ENCODE results near the gene SEPTIN1.

The SEPTIN1 gene

DNA sequence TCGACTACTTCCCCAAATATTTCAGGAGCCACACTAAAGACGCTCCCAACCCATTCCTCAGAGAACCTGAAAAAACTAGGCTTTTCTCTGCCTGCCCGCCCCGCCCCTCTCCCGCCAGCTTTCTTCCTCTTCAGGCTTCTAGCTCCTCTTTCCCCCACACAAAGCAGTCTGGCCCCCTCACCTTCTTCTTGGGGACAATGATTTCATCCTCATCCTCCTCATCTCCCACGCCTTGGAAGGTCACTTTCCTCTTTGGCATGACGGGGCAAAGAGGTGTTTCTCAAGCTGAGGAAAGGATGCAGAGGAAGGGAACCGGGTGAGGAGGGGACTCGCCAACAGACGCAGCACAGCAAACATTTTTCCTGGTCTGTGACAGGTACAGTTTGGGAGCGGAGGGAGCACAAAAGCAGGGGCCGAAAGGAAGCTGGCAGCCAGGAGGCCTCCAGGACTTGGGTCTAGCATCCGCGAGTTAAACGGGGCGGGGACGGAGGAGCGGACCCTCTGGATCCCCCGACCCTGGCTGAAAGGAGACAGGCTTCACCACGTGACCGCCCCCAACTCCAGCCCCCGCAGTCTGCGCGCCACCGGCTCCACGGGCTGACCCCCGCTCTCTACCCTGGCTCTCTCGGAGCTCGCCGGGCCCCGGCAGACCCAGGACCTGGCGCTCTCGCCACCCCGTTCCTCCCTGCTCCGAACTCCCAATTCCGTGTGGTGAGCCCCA, 27.8 kb downstream of the SEPTIN1 start:
- H3K9ac ChIP-seq (ENCODE audit: low read depth, low read length): peak overlapping the region; percentile 90
- H3K4me1 ChIP-seq (ENCODE audit: insufficient read depth, low read length): no peaks in the 10 kb centered on the region
- no peaks in the 10 kb centered on the region for H3K27me3 ChIP-seq (ENCODE audit: insufficient read depth, low read length)
- WGBS: 4% methylated on average over 36 of the region's 36 CpGs
- peak overlapping the region; percentile 98 for H3K4me3 ChIP-seq (ENCODE audit: low read length)
- no peaks in the 10 kb centered on the region for H3K9me3 ChIP-seq (ENCODE audit: insufficient read depth, low read depth, low read length)
- peak overlapping the region; percentile 97 for H3K27ac ChIP-seq (ENCODE audit: low read depth, low read length)
- peaks cover 59% of the 10 kb centered on the region for H3K36me3 ChIP-seq (ENCODE audit: insufficient read depth, low read length)

DNA sequence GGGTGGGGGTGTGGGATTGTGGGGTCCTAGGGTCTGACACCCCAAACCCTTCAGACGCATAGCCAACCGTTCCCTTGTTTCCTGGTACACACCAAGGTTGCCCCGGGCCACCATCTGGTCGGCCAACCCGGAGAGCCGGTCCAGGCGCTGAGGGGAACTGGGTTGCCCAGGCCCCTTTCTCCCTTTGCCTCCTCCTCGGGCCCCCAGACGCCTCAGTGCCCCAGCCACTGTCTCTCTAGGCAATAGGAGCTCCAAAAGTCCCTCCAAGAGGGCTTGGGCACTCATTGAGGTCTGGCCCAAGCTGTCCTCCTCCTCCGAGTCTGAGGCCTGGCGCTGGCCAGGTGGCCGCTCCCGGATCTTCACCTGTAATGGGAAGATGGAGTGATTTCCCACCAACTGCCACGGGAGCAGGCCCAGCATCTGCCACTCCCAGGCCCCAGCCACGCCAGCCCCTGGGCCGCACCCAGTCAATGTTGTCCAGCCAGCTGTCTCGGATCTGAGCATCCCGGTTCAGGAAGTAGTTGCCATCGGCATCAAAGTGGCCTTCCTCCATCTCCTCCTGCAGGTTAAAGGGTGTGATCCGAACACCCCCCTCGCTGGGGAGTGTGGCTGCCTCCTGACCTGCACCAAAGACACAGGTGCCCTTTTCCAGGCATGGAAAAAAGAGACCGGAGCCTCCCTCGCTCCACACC, 28.8 kb downstream of the SEPTIN1 start:
- Histone ChIP-seq H3K9ac (ENCODE audit: low read depth, low read length) (peak overlapping the region; percentile 90; the same call in 1 of the 2 replicates), H3K4me3 (ENCODE audit: low read length) (peak overlapping the region; percentile 98), H3K9me3 (ENCODE audit: insufficient read depth, low read depth, low read length) (no peaks in the 10 kb centered on the region), H3K4me1 (ENCODE audit: insufficient read depth, low read length) (no peaks in the 10 kb centered on the region), H3K36me3 (ENCODE audit: insufficient read depth, low read length) (peaks cover 51% of the 10 kb centered on the region), H3K27me3 (ENCODE audit: insufficient read depth, low read length) (no peaks in the 10 kb centered on the region), H3K27ac (ENCODE audit: low read depth, low read length) (no peak overlapping the region)
- 94% methylated on average over 23 of the region's 23 CpGs for WGBS

DNA sequence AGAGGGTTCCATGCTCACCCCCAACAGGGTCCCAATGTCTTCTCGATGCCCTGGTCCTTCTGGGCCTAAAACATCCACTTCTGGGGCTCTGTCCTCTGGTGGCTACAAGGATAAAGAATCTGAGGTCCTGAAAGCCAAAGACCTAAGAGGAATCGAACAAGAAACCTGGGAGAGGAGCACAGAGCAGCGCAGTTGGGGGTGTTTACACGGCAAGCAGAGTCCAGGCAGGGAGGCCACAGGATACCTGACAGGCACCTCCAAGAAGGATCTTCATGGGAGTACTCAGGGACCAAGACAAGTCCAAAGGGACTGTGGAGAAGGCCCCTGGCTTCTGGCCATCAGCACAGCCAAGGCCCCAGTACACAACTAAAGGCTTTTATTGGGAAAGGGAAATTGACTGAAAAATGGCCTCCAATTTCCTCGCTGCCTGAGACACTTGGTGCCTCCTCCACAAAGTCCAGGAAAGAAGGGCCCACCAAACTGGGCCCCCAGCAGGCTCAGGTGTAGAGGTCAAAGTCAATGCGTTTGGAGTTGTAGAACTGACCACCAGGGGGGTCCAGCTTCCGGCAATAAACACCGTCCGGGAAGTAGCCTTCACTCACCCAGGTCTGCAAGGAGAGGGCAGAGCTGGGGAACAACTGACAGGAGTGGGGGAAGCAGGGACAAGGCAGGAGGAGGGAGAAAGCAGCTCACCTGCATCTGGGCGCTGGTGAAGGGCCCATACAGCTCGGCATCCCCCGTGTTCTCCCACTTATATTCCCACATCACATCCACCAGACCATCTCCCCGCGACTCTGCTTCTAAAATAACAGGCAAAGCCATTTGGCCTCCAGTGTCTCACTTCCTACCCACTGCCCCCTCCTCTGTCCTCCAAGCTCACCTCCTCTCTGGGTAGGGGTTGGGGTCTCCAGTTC, 29.6 kb downstream of the SEPTIN1 start:
- H3K27ac ChIP-seq (ENCODE audit: low read depth, low read length): no peak overlapping the region
- WGBS: 89% methylated on average over 14 of the region's 14 CpGs
- H3K4me1 ChIP-seq (ENCODE audit: insufficient read depth, low read length): no peaks in the 10 kb centered on the region
- H3K27me3 ChIP-seq (ENCODE audit: insufficient read depth, low read length): no peaks in the 10 kb centered on the region
- H3K9me3 ChIP-seq (ENCODE audit: insufficient read depth, low read depth, low read length): no peaks in the 10 kb centered on the region
- no peak overlapping the region for H3K9ac ChIP-seq (ENCODE audit: low read depth, low read length)
- H3K4me3 ChIP-seq (ENCODE audit: low read length): no peak overlapping the region
- H3K36me3 ChIP-seq (ENCODE audit: insufficient read depth, low read length): peaks cover 50% of the 10 kb centered on the region

DNA sequence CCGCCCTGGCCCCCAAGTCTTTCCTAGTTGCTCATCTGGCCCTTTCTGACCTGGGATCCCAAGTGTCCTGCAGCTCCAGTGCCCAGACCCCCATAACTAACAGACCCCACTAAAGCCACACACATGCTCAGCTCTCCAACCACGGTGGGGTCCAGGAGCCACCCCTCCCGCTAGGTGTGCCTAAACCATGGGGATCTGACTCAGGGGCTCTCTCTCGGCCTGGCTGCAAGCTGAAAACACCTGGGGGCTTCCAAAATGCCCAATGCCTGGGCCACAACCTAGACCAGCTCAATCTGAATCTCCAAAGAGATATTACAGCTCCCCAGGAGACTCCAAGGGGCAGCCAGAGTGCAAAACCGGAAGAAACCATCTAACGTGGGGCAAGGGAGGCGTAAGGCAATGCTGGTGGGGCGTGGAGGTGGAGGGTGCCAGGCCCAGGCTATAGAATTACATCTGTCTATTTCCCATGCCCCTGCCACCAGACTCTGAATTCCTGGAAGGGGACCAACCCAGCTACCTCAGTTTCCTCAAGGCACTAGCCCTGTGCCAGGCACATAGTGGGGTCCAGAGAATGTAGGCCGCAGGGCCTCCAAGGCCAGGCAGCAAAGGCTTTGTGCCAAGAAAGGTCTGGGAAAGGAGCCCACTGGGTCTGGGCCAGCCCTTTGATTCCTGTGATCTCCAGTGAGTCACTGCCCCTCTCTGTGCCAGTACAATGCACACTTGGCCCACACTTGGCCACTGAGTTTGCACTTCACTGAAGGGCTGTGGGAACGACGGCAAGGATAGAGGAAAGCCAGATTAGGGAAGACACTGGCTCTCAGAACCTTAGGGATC, 30.6 kb downstream of the SEPTIN1 start:
- Histone ChIP-seq H3K9ac (ENCODE audit: low read depth, low read length) (no peak overlapping the region), H3K4me1 (ENCODE audit: insufficient read depth, low read length) (no peaks in the 10 kb centered on the region), H3K9me3 (ENCODE audit: insufficient read depth, low read depth, low read length) (no peaks in the 10 kb centered on the region), H3K36me3 (ENCODE audit: insufficient read depth, low read length) (peaks cover 44% of the 10 kb centered on the region), H3K27ac (ENCODE audit: low read depth, low read length) (no peak overlapping the region), H3K27me3 (ENCODE audit: insufficient read depth, low read length) (no peaks in the 10 kb centered on the region), H3K4me3 (ENCODE audit: low read length) (no peak overlapping the region)
- 96% methylated on average over 11 of the region's 11 CpGs for WGBS

DNA sequence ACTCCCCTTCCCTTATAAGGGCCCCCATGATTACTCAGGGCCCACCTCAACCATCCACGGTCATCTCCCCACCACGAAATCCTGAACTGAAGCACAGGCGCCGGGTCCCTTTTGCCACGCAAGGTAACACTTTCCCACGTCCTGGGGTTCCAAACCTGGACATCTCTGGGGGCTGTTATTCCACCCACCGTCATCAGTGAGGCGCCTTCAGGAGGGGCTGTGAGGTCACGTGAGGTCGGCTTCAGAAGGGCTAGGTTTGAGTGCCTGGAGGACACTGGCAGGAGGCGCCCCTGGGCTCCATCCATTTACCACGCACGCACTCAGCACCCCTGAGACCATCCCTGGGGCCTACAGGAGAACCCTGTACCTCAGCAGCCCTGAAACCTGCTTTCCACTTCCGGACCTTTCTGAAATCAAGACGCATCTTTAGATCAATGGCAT, 31.3 kb downstream of the SEPTIN1 start:
- H3K27ac ChIP-seq (ENCODE audit: low read depth, low read length): no peak overlapping the region
- no peaks in the 10 kb centered on the region for H3K9me3 ChIP-seq (ENCODE audit: insufficient read depth, low read depth, low read length)
- H3K4me1 ChIP-seq (ENCODE audit: insufficient read depth, low read length): no peaks in the 10 kb centered on the region
- H3K27me3 ChIP-seq (ENCODE audit: insufficient read depth, low read length): no peaks in the 10 kb centered on the region
- H3K9ac ChIP-seq (ENCODE audit: low read depth, low read length): no peak overlapping the region
- 96% methylated on average over 15 of the region's 15 CpGs for WGBS
- peaks cover 44% of the 10 kb centered on the region for H3K36me3 ChIP-seq (ENCODE audit: insufficient read depth, low read length)
- H3K4me3 ChIP-seq (ENCODE audit: low read length): no peak overlapping the region

DNA sequence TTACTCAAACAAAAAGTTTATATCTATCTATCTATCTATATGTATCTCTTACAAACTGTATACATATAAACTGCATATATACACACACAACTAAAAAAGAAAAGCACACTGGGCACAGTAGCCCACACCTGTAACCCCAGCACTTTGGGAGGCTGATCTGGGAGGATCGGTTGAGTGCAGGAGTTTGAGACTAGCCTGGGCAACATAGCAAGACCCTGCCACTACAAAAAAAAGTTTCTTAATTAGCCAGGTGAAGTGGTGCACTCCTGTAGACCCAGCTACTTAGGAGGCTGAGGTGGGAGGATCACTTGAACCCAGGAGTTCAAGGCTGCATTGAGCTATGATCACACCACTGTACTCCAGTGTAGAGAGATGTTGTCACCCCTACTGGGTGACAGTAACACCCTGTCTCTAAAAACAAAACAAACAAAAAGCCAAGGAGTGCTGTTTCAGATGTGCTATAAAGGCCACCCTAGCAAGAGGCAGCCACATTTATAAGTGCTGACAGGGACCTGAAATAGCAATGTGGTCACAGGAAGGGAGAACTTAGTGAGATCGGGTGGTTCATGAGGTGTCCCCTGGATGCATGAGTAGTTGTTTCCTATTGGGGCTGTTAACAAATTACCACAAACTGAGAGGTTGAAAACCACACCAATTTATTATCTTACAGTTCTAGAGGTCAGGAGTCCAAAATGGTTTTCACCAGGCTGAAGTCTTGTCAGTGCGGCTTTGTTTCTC, 32.1 kb downstream of the SEPTIN1 start:
- Histone ChIP-seq H3K9ac (ENCODE audit: low read depth, low read length) (no peak overlapping the region), H3K4me1 (ENCODE audit: insufficient read depth, low read length) (no peaks in the 10 kb centered on the region), H3K27ac (ENCODE audit: low read depth, low read length) (no peak overlapping the region), H3K27me3 (ENCODE audit: insufficient read depth, low read length) (no peaks in the 10 kb centered on the region), H3K36me3 (ENCODE audit: insufficient read depth, low read length) (peaks cover 44% of the 10 kb centered on the region), H3K4me3 (ENCODE audit: low read length) (no peak overlapping the region), H3K9me3 (ENCODE audit: insufficient read depth, low read depth, low read length) (no peaks in the 10 kb centered on the region)
- WGBS: 99% methylated on average over 3 of the region's 3 CpGs

DNA sequence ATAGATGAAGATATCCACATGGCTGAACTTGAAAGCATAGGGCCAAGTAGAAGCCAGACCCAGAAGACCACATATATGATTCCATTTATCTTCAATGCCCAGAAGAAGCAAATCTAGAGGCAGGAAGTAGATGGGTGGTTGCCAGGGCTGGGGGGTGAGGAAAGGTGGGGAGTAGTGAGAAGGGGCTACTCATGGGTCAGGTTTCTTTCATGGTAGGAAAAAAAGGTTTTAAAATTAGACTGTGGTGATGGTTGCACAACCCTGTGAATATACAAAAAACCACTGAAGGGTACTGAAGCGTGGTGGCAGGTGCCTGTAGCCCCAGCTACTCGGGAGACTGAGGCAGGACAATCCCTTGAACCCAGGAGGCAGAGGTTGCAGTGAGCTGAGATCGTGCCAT, 32.7 kb downstream of the SEPTIN1 start:
- no peaks in the 10 kb centered on the region for H3K27me3 ChIP-seq (ENCODE audit: insufficient read depth, low read length)
- no peaks in the 10 kb centered on the region for H3K4me1 ChIP-seq (ENCODE audit: insufficient read depth, low read length)
- WGBS: 93% methylated on average over 3 of the region's 3 CpGs
- no peak overlapping the region for H3K4me3 ChIP-seq (ENCODE audit: low read length)
- H3K9me3 ChIP-seq (ENCODE audit: insufficient read depth, low read depth, low read length): no peaks in the 10 kb centered on the region
- no peak overlapping the region for H3K27ac ChIP-seq (ENCODE audit: low read depth, low read length)
- no peak overlapping the region for H3K9ac ChIP-seq (ENCODE audit: low read depth, low read length)
- H3K36me3 ChIP-seq (ENCODE audit: insufficient read depth, low read length): peaks cover 44% of the 10 kb centered on the region

DNA sequence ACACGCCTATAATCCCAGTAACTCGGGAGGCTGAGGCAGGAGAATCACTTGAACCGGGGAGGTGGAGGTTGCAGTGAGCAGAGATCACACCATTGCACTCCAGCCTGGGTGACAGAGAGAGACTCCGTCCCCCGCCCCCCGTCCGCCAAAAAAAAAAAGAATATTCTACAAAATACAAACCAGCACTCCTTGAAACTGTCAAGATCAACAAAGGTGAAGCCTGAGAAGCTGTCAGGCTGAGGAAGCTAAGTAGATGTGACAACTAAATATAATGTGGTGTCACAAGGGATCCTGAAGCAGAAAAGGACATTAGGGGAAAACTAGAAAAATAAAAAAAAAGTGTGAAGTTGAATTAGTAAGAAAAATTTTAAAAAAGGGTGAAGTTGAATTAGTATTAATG, 33.4 kb downstream of the SEPTIN1 start:
- Histone ChIP-seq H3K4me1 (ENCODE audit: insufficient read depth, low read length) (no peaks in the 10 kb centered on the region), H3K9ac (ENCODE audit: low read depth, low read length) (no peak overlapping the region), H3K9me3 (ENCODE audit: insufficient read depth, low read depth, low read length) (no peaks in the 10 kb centered on the region), H3K36me3 (ENCODE audit: insufficient read depth, low read length) (peaks cover 43% of the 10 kb centered on the region), H3K27ac (ENCODE audit: low read depth, low read length) (no peak overlapping the region), H3K27me3 (ENCODE audit: insufficient read depth, low read length) (no peaks in the 10 kb centered on the region), H3K4me3 (ENCODE audit: low read length) (no peak overlapping the region)
- 99% methylated on average over 3 of the region's 7 CpGs for WGBS

DNA sequence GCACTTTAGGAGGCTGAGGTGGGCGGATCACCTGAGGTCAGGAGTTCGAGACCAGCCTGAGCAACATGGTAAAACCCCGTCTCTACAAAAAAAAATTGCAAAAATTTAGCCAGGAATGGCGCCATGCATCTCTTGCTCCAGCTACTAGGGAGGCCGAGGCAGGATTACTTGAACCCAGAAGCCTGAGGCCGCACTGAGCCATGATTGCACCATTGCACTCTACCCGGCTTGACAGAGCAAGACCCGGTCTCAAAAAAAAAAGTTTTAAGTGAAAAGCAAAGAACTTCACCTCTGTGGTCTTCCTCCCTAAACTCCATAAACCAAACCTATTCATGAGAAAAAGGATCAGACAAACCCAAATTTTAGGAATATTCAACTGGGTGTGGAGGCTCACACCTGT, 34.2 kb downstream of the SEPTIN1 start:
- peaks cover 34% of the 10 kb centered on the region for H3K36me3 ChIP-seq (ENCODE audit: insufficient read depth, low read length)
- H3K9me3 ChIP-seq (ENCODE audit: insufficient read depth, low read depth, low read length): no peaks in the 10 kb centered on the region
- no peak overlapping the region for H3K27ac ChIP-seq (ENCODE audit: low read depth, low read length)
- H3K4me1 ChIP-seq (ENCODE audit: insufficient read depth, low read length): no peaks in the 10 kb centered on the region
- no peaks in the 10 kb centered on the region for H3K27me3 ChIP-seq (ENCODE audit: insufficient read depth, low read length)
- H3K4me3 ChIP-seq (ENCODE audit: low read length): no peak overlapping the region
- no peak overlapping the region for H3K9ac ChIP-seq (ENCODE audit: low read depth, low read length)
- 96% methylated on average over 8 of the region's 8 CpGs for WGBS

DNA sequence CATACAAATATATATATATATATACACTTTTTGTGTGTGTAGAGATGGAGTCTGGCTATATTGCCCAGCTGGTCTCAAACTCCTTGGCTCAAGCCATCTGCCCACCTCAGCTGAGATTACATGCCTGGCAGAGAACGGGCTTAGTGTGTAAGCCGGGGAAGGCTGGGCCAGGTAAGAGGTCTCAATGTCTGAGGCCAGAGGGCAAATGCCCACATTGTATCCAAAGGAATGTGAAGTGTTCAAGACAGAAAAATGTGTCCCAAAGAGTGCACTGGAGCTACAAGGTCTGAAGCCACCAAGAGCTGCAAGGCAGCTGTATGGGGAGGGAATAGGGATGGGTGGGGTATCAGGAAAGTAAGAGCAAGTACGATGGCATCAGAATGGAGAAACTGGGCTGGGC, 36.1 kb downstream of the SEPTIN1 start:
- WGBS: 93% methylated on average over 3 of the region's 3 CpGs
- H3K4me1 ChIP-seq (ENCODE audit: insufficient read depth, low read length): no peaks in the 10 kb centered on the region

More for the DNA sequence above, 36.1 kb downstream of the SEPTIN1 start:
- H3K36me3 ChIP-seq (ENCODE audit: insufficient read depth, low read length): peaks cover 16% of the 10 kb centered on the region
- no peak overlapping the region for H3K4me3 ChIP-seq (ENCODE audit: low read length)
- H3K9me3 ChIP-seq (ENCODE audit: insufficient read depth, low read depth, low read length): no peaks in the 10 kb centered on the region
- H3K27ac ChIP-seq (ENCODE audit: low read depth, low read length): no peak overlapping the region
- H3K27me3 ChIP-seq (ENCODE audit: insufficient read depth, low read length): no peaks in the 10 kb centered on the region
- H3K9ac ChIP-seq (ENCODE audit: low read depth, low read length): no peak overlapping the region
